Measurements from ENCODE around the gene CIT.
"Not testable (repeated sequence)": the region's sequence is repeated elsewhere in the genome, so short reads cannot be mapped to it uniquely, and the experiment has no call there.

CIT gene

GRCh38 chr12:119730381-119730780 lies 146.7 kb downstream of the CIT start:
- no peak for DNase-seq (ENCODE audit: low spot score)

GRCh38 chr12:119729871-119730270 lies 147.2 kb downstream of the CIT start:
- no peak for DNase-seq (ENCODE audit: low spot score)

- no peak for DNase-seq (ENCODE audit: low spot score)
These were observed 148.7 kb downstream of the CIT start for GRCh38 chr12:119728444-119728745.

GRCh38 chr12:119727600-119728443 lies 149.3 kb downstream of the CIT start:
- DNase-seq (ENCODE audit: low spot score): no peak

GRCh38 chr12:119725523-119725922 lies 151.6 kb downstream of the CIT start:
- no peak for DNase-seq (ENCODE audit: low spot score)

GRCh38 chr12:119721306-119721705 lies 155.8 kb downstream of the CIT start:
- DNase-seq (ENCODE audit: low spot score): no peak

- DNase-seq (ENCODE audit: low spot score): no peak
These were observed 156.8 kb downstream of the CIT start for GRCh38 chr12:119720349-119720748.

- DNase-seq (ENCODE audit: low spot score): no peak
These were observed 159.0 kb downstream of the CIT start for GRCh38 chr12:119718141-119718540.

- DNase-seq (ENCODE audit: low spot score): no peak
These were observed 161.9 kb downstream of the CIT start for GRCh38 chr12:119715268-119715620.

- DNase-seq (ENCODE audit: low spot score): no peak
These were observed 162.4 kb downstream of the CIT start for GRCh38 chr12:119714614-119715267.

- DNase-seq (ENCODE audit: low spot score): no peak
These were observed 163.5 kb downstream of the CIT start for GRCh38 chr12:119713551-119714031.

- DNase-seq (ENCODE audit: low spot score): no peak
These were observed 164.4 kb downstream of the CIT start for GRCh38 chr12:119712721-119713120.

- no peak for DNase-seq (ENCODE audit: low spot score)
These were observed 165.4 kb downstream of the CIT start for GRCh38 chr12:119711693-119712092.

- no peak for DNase-seq (ENCODE audit: low spot score)
These were observed 166.1 kb downstream of the CIT start for GRCh38 chr12:119710965-119711551.

- DNase-seq (ENCODE audit: low spot score): no peak
These were observed 166.7 kb downstream of the CIT start for GRCh38 chr12:119710374-119710964.

GRCh38 chr12:119706427-119706826 lies 170.7 kb downstream of the CIT start:
- DNase-seq (ENCODE audit: low spot score): not testable (repeated sequence)

GRCh38 chr12:119705182-119705581 lies 171.9 kb downstream of the CIT start:
- DNase-seq (ENCODE audit: low spot score): no peak

- no peak for DNase-seq (ENCODE audit: low spot score)
These were observed 172.9 kb downstream of the CIT start for GRCh38 chr12:119704065-119704747.

- DNase-seq (ENCODE audit: low spot score): no peak
These were observed 177.0 kb downstream of the CIT start for GRCh38 chr12:119700078-119700477.

- DNase-seq (ENCODE audit: low spot score): no peak
These were observed 177.8 kb downstream of the CIT start for GRCh38 chr12:119699199-119699760.

GRCh38 chr12:119696943-119697342 lies 180.2 kb downstream of the CIT start:
- DNase-seq (ENCODE audit: low spot score): no peak

GRCh38 chr12:119695034-119695433 lies 182.1 kb downstream of the CIT start:
- DNase-seq (ENCODE audit: low spot score): no peak

Measured in D341Med (cell line).